ENCODE results near the gene DHRS11. TPM values are rescaled to one million over a fixed set of nuclear protein-coding genes. Genes with fewer than 3 reads are reported as not detected.
A peak's percentile ranks its signal among the peaks of the same experiment; 100 is the strongest.
"Not testable (repeated sequence)": the region's sequence is repeated elsewhere in the genome, so short reads cannot be mapped to it uniquely, and the experiment has no call there.

The DHRS11 gene
- total RNA-seq, 1 donor from 2014 or later: 15.7 TPM

GRCh38 chr17:36590082-36590481 is 1.6 kb upstream of the DHRS11 start:
- no peak for ATAC-seq
- intact Hi-C loops (cut with DNase I): loop anchor here (5.0 kb wide), 1 partner anchor 43 kb away; no protein-coding TSS in a partner anchor
- no peak for DNase-seq (ENCODE audit: missing footprints)

DNA sequence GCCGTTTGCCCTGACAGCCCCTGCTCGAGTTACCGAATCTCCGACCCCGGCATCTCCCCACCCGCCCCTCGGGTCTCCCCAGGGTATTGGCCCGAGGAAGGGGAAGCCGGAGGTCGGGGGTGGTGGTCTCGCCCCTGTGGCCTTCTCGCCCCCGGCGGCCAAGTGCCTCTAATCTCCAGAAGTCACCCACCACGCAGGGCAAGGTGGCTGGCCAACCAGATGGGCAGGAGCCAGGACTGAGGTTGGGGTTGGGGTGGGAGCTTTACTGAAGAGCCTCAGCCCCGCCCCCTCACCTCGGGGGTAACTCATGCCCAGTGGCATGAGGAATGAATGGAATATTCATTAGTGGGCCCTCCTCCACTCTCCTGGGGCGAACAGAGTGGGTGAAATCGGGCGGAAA is 637 bp downstream of the DHRS11 start:
- DNase-seq (ENCODE audit: missing footprints): no peak
- ATAC-seq: no peak
- intact Hi-C loops (cut with DNase I): loop anchor here (5.0 kb wide), 1 partner anchor 45 kb away; no protein-coding TSS in a partner anchor

- ATAC-seq (no peak), DNase-seq (ENCODE audit: missing footprints) (no peak)
- intact Hi-C loops (cut with DNase I): loop anchor here (5.0 kb wide), 1 partner anchor 46 kb away; no protein-coding TSS in a partner anchor
Observed at GRCh38 chr17:36592716-36593321, 1.1 kb downstream of the DHRS11 start.

GRCh38 chr17:36593656-36594316 is 2.1 kb downstream of the DHRS11 start:
- peak; percentile 7 for ATAC-seq
- intact Hi-C loops (cut with DNase I): loop anchor here (5.0 kb wide), 1 partner anchor 46 kb away; no protein-coding TSS in a partner anchor
- no peak for DNase-seq (ENCODE audit: missing footprints)

- ATAC-seq (no peak), DNase-seq (ENCODE audit: missing footprints) (no peak)
- intact Hi-C loops (cut with DNase I): loop anchor here (5.0 kb wide), 1 partner anchor 48 kb away; no protein-coding TSS in a partner anchor
Observed at GRCh38 chr17:36594626-36595401, 3.1 kb downstream of the DHRS11 start.

DNA sequence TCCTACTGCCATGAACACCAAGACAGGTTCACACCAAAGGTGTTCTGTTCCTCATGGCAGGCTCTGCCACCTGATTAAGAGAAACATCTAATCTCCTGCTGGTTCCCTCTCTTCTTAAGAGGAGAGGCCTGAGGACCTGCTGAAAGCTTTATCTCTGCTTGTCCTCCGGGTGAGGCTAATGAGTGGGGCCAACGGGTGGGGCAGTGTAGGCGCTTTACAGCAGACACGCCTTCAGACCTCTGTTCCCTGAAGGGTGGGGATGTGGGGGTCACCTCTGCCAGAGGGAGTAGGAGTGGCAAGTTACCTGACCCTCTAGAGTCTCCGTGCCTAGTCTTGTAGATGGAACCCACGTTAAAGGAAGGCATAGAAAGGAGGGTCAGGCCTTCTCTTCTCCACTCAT is 5.5 kb downstream of the DHRS11 start:
- intact Hi-C loops (cut with DNase I): no loop called here
- DNase-seq (ENCODE audit: missing footprints): no peak

GRCh38 chr17:36597866-36598777 is 6.4 kb downstream of the DHRS11 start:
- intact Hi-C loops (cut with DNase I): no loop called here
- no peak for DNase-seq (ENCODE audit: missing footprints)
- ATAC-seq: no peak

More for the DNA sequence above, 5.5 kb downstream of the DHRS11 start:
- no peak for ATAC-seq

- ATAC-seq: no peak
- intact Hi-C loops (cut with DNase I): no loop called here
- no peak for DNase-seq (ENCODE audit: missing footprints)
Observed at GRCh38 chr17:36598951-36599401, 7.3 kb downstream of the DHRS11 start.

DNA sequence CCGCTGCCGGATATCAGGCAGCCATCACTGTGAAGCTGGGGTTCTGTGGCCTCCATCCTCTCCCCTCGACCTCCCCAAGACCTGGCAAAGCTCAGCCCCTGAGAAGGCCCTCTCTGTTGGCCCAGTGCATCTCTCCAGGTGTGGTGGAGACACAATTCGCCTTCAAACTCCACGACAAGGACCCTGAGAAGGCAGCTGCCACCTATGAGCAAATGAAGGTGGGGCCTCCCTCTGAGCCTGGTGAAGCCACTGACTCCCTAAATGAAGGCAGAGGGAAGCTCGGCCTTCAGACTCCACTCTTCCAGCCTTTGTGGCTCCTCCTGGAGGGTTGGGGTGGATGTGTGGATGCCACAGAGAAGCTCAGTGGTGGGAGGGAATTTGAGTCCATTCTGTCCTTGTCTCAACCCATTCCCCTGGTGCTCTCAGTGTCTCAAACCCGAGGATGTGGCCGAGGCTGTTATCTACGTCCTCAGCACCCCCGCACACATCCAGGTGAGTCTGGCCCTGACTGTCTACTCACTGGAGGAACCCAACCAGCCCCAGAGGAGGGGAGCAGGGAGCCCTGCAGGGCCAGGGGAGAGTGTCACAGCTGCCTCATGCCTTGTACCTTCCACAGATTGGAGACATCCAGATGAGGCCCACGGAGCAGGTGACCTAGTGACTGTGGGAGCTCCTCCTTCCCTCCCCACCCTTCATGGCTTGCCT is 8.0 kb downstream of the DHRS11 start:
- DNase-seq (ENCODE audit: missing footprints) (no peak), ATAC-seq (no peak)
- intact Hi-C loops (cut with DNase I): loop anchor here (5.0 kb wide), 1 partner anchor 448 kb away; no protein-coding TSS in a partner anchor

DNA sequence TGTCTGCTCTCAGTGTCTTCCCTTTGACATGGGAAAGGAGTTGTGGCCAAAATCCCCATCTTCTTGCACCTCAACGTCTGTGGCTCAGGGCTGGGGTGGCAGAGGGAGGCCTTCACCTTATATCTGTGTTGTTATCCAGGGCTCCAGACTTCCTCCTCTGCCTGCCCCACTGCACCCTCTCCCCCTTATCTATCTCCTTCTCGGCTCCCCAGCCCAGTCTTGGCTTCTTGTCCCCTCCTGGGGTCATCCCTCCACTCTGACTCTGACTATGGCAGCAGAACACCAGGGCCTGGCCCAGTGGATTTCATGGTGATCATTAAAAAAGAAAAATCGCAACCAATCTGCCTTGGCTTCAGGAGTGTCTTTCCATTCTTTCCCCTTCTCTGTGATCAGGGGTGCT is 8.8 kb downstream of the DHRS11 start:
- DNase-seq (ENCODE audit: missing footprints) (no peak), ATAC-seq (no peak)
- intact Hi-C loops (cut with DNase I): loop anchor here (5.0 kb wide), 1 partner anchor 447 kb away; no protein-coding TSS in a partner anchor

GRCh38 chr17:36600936-36601302 is 9.2 kb downstream of the DHRS11 start:
- intact Hi-C loops (cut with DNase I): loop anchor here (5.0 kb wide), 1 partner anchor 446 kb away; no protein-coding TSS in a partner anchor
- no peak for ATAC-seq
- DNase-seq (ENCODE audit: missing footprints): no peak

- DNase-seq (ENCODE audit: missing footprints) (peak; percentile 96), ATAC-seq (peak; percentile 95)
- intact Hi-C loops (cut with DNase I): loop anchor here (5.0 kb wide), 1 partner anchor 446 kb away; no protein-coding TSS in a partner anchor
Observed at GRCh38 chr17:36601303-36602029, 9.8 kb downstream of the DHRS11 start, which contains the start of gene MRM1. Gene MRM1, plus strand, starts transcription at chr17:36601583. Its CDS starts 228 bp downstream, at chr17:36601811.

DNA sequence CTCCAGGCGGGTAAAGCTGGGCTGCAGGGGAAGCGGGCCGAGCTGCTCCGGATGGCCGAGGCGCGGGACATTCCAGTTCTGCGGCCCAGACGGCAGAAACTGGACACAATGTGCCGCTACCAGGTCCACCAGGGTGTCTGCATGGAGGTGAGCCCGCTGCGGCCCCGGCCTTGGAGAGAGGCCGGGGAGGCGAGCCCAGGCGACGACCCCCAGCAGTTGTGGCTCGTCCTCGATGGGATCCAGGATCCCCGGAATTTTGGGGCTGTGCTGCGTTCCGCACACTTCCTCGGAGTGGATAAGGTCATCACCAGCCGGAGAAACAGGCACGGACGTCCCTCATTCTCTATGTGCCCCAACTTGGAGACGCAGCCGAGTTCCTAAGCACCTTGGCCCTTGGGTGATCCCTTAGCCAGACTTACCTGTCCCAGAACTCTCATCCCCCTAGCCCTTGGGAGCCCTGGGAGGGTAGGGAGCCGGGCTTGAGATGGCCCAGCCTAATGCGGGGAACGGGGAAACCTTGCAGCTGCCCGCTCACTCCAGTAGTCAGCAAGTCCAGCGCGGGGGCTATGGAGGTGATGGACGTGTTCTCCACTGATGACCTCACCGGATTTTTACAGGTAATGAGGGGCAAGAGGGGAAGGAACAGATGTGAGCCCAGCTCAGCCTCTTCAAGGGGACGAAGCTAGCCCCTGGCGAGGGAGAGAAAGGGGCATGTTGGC is 10.5 kb downstream of the DHRS11 start:
- intact Hi-C loops (cut with DNase I): loop anchor here (5.0 kb wide), 1 partner anchor 445 kb away; no protein-coding TSS in a partner anchor
- ATAC-seq: peak; percentile 2
- DNase-seq (ENCODE audit: missing footprints): no peak

DNA sequence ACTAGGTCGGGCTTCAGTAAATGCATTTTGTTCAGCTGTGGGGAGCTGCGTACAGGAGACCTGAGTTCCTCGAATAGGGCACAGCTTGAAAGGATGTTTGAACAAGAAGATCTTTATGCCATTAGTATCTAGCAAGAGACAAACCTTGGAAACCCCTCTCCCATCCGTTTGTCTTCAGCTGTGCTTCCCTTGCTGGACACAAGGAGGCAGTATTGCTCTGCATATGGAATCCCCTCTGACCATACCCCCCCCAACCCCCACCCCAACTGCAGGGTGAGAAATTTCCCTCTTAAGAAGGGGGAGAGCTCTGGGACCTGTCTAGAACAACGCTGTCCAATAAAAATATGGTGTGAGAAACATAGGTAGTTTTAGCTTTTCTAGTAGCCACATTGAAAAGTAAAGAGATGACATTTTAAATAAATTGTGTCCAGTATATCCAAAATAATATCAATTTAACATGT is 11.3 kb downstream of the DHRS11 start:
- intact Hi-C loops (cut with DNase I): loop anchor here (5.0 kb wide), 1 partner anchor 444 kb away; no protein-coding TSS in a partner anchor
- no peak for ATAC-seq
- DNase-seq (ENCODE audit: missing footprints): no peak

DNA sequence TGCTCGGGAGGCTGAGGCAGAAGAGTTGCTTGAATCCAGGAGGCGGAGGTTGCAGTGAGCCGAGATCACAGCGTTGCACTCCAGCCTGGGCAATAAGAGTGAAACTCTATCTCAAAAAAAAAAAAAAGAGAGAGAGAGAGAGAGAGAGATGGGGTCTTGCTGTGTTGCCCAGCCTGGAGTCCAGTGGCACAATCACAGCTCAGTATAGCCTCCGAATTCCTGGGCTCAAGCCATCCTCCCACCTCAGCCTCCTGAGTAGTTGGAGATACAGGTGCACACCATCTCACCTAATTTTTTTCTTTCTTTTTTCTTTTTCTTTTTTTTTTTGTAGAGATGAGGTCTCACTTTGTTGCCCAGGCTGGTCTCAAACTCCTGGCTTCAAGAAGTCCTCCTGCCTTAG is 13.3 kb downstream of the DHRS11 start:
- ATAC-seq; DNase-seq (ENCODE audit: missing footprints); intact Hi-C loops (cut with DNase I): not testable (repeated sequence)

DNA sequence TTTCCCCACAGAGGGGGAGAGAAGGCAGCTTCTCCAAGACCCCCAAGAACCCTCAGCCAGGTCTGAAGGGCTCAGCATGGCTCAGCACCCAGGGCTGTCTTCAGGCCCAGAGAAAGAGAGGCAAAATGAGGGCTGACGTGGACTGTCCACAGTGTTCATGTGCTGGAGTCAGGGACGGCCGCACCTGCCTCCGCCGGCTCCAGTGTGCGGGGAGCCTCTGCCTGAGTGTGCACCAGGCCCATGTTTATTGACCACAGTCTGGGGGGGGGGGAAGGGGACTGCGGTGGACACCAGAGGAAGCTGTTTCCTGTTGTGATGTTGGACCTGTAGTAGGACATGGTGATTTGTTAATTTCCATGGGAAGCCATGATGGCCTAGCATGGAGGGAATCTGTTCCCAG is 16.6 kb downstream of the DHRS11 start:
- ATAC-seq (no peak), DNase-seq (ENCODE audit: missing footprints) (no peak)
- intact Hi-C loops (cut with DNase I): no loop called here

All from Right ventricle myocardium inferior (tissue), 1 donor.